ENCODE measurements around the gene PPP1R1B.

DNA sequence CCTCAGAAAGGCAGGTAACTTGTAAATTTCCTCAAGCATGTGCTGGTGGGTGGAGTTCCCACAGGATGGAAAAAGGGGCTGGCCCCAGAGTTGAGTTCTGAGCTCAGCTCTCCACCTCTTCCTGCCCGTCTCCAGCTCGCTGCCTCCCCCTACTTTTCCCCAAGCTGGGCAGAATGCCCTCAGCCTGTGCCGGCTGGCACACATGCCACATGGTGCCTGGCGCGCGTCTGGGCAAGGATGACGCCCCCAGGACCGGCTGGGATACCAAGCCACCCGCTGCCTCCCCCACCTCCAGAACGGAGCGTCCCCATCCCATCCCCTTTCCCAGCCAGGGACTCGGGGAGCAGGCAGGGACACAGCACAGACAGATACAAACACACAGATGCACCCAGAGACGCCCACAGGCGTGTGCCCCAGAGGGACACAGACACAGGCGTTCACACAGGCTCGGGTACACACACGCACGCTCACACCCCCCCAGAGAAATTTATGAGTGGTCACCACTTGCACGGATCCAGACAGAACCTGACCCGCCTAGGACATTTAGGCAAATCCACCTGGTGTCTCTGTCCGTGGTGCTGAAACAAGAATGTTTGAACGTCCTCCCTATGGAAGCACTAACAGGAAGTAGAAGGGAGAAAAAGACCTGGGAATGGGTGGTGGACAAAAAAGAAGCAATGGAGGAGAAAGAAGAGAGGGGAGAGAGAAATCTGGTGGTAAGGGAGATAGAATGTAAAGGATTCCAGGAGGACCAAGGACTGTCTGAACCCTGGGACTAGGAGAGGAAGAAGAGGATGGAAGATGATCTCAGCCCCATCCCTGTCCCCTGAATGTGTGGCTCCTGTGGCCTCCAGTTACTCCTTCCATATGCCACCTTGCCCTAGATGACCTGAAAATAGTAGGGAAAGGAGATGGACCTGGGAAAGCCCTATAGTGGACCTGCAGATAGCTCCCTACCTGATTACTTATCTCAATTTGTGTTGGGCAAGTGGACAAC, 34.5 kb upstream of the PPP1R1B start:
- TF ChIP-seq, protein P1, sequence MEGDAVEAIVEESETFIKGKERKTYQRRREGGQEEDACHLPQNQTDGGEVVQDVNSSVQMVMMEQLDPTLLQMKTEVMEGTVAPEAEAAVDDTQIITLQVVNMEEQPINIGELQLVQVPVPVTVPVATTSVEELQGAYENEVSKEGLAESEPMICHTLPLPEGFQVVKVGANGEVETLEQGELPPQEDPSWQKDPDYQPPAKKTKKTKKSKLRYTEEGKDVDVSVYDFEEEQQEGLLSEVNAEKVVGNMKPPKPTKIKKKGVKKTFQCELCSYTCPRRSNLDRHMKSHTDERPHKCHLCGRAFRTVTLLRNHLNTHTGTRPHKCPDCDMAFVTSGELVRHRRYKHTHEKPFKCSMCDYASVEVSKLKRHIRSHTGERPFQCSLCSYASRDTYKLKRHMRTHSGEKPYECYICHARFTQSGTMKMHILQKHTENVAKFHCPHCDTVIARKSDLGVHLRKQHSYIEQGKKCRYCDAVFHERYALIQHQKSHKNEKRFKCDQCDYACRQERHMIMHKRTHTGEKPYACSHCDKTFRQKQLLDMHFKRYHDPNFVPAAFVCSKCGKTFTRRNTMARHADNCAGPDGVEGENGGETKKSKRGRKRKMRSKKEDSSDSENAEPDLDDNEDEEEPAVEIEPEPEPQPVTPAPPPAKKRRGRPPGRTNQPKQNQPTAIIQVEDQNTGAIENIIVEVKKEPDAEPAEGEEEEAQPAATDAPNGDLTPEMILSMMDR (IDR thresholded peaks at IDR 0.05; ENCODE audit: poor library complexity, severe bottlenecking): no peak
- no peak for TF ChIP-seq SMC3 (conservative IDR thresholded peaks at IDR 0.05; ENCODE audit: poor library complexity)
